K562 (cell line): Measurements from ENCODE around the gene HEPACAM2. TPM values are rescaled to one million over a fixed set of nuclear protein-coding genes. Genes with fewer than 3 reads are reported as not detected.

Experiments
- ESRRB ChIP-seq: fragments of 250-450 bp; sonication (Bioruptor Pico); IDR thresholded peaks from 2 replicates; pipeline ENCODE4 v1.5.0; 2020; ENCODE audit warnings: mild to moderate bottlenecking, moderate library complexity, borderline replicate concordance
- polyA plus RNA-seq, 8 experiments: library from polyadenylated mRNA; depleted of rRNA in 4 of 8; stranded (reverse) in 5 of 8; unstranded in 3 of 8; fragments of >200 nt; fragmentation: Nextera tagmentation in 2 of 8; fragmentation: Illumina TruSeq in 1 of 8; extraction: Ambion mirVana in 2 of 8; extraction: Trizol in 1 of 8; gene quantifications; 2 replicates each; pipeline versions ENCODE4 v1.2.1 to v1.2.3, GENCODE V29; 2011 to 2014; ENCODE audit warnings: inconsistent platforms in 1 of 8, missing spikeins in 1 of 8
- total RNA-seq, 7 experiments: library from RNA; depleted of rRNA in 6 of 7; stranded (reverse); fragments of >200 nt in 6 of 7; fragmentation: Illumina TruSeq in 2 of 7; extraction: Trizol in 2 of 7; gene quantifications; 2 replicates each; pipeline versions ENCODE4 v1.2.1 to v1.2.3, GENCODE V29; 2011 to 2021; ENCODE audit warnings: low replicate concordance in 1 of 7

Gene HEPACAM2
- total and polyA plus RNA-seq, 9 of the 15 experiments (the other 6 are each of a cell fraction or from before 2014, with no cell fraction given) = 2.0 to 6.5 (median 3.9) TPM

GRCh38 chr7:93138576-93138975, 87.7 kb downstream of the HEPACAM2 start (continued):
- TF ChIP-seq ESRRB (CRISPR knock-in tag) = no peak
- TF ChIP-seq, all 486 proteins: peak for 0

Other genes with a start within 250 kb of the HEPACAM2 start
- gene SAMD9, start 108.5 kb downstream of the HEPACAM2 start, total RNA-seq (2014; rRNA removed) = 1.6 and 1.9 TPM in 2 replicates
- 3.7 and 4.4 TPM in 2 replicates for gene SAMD9, start 108.5 kb downstream of the HEPACAM2 start, total RNA-seq (2014; rRNA removed; fragmentation: Illumina TruSeq; extraction: Trizol)
- gene SAMD9, start 108.5 kb downstream of the HEPACAM2 start, total RNA-seq (2015; rRNA removed; fragmentation: Illumina TruSeq; extraction: Trizol) = 3.9 and 4.0 TPM in 2 replicates
- gene SAMD9, start 108.5 kb downstream of the HEPACAM2 start, total RNA-seq (2021) = 2.5 and 2.7 TPM in 2 replicates
- gene SAMD9, start 108.5 kb downstream of the HEPACAM2 start, polyA plus RNA-seq (2011; rRNA removed) = 0.51 and 1.0 TPM in 2 replicates
- gene SAMD9, start 108.5 kb downstream of the HEPACAM2 start, polyA plus RNA-seq (2014; fragmentation: Illumina TruSeq; extraction: Trizol) = 2.2 and 2.9 TPM in 2 replicates
- 1 to 10 TPM; 1.1 to 1.3 TPM for gene SAMD9, start 108.5 kb downstream of the HEPACAM2 start, polyA plus RNA-seq (2014; fragmentation: Nextera tagmentation; extraction: Ambion mirVana)
- gene SAMD9, start 108.5 kb downstream of the HEPACAM2 start, polyA plus RNA-seq (2014; rRNA removed) = 1.1 and 1.5 TPM in 2 replicates
- 0.41 and 0.59 TPM in 2 replicates for gene SAMD9L, start 78.1 kb downstream of the HEPACAM2 start, total RNA-seq (2014; rRNA removed)
- 0.48 and 0.91 TPM in 2 replicates for gene SAMD9L, start 78.1 kb downstream of the HEPACAM2 start, total RNA-seq (2014; rRNA removed; fragmentation: Illumina TruSeq; extraction: Trizol)
- gene SAMD9L, start 78.1 kb downstream of the HEPACAM2 start, total RNA-seq (2015; rRNA removed; fragmentation: Illumina TruSeq; extraction: Trizol) = 0.87 and 1.0 TPM in 2 replicates
- 0.44 and 0.45 TPM in 2 replicates for gene SAMD9L, start 78.1 kb downstream of the HEPACAM2 start, total RNA-seq (2021)
- 0.07 and 0.15 TPM in 2 replicates for gene SAMD9L, start 78.1 kb downstream of the HEPACAM2 start, polyA plus RNA-seq (2011; rRNA removed)
- 0.33 and 0.55 TPM in 2 replicates for gene SAMD9L, start 78.1 kb downstream of the HEPACAM2 start, polyA plus RNA-seq (2014; fragmentation: Illumina TruSeq; extraction: Trizol)
- under 1 TPM; 0.44 to 0.48 TPM for gene SAMD9L, start 78.1 kb downstream of the HEPACAM2 start, polyA plus RNA-seq (2014; fragmentation: Nextera tagmentation; extraction: Ambion mirVana)
- 0.32 and 1.1 TPM in 2 replicates for gene SAMD9L, start 78.1 kb downstream of the HEPACAM2 start, polyA plus RNA-seq (2014; rRNA removed)
- gene VPS50, start 5.9 kb upstream of the HEPACAM2 start, total RNA-seq (2014; rRNA removed) = 15.8 TPM in 2 replicates
- 29.4 and 33.8 TPM in 2 replicates for gene VPS50, start 5.9 kb upstream of the HEPACAM2 start, total RNA-seq (2014; rRNA removed; fragmentation: Illumina TruSeq; extraction: Trizol)
- gene VPS50, start 5.9 kb upstream of the HEPACAM2 start, total RNA-seq (2015; rRNA removed; fragmentation: Illumina TruSeq; extraction: Trizol) = 20.5 and 24.6 TPM in 2 replicates
- gene VPS50, start 5.9 kb upstream of the HEPACAM2 start, total RNA-seq (2021) = 21.7 and 24.6 TPM in 2 replicates
- gene VPS50, start 5.9 kb upstream of the HEPACAM2 start, polyA plus RNA-seq (2011; rRNA removed) = 16.1 and 22.9 TPM in 2 replicates
- gene VPS50, start 5.9 kb upstream of the HEPACAM2 start, polyA plus RNA-seq (2014; fragmentation: Illumina TruSeq; extraction: Trizol) = 15.3 and 16.7 TPM in 2 replicates
- 10 to 100 TPM; 10.5 to 14.9 TPM for gene VPS50, start 5.9 kb upstream of the HEPACAM2 start, polyA plus RNA-seq (2014; fragmentation: Nextera tagmentation; extraction: Ambion mirVana)
- 10.5 and 10.7 TPM in 2 replicates for gene VPS50, start 5.9 kb upstream of the HEPACAM2 start, polyA plus RNA-seq (2014; rRNA removed)